IPS-NIHi7 (cell line): ENCODE results near the gene SPHK2.
"Not testable (repeated sequence)": the region's sequence is repeated elsewhere in the genome, so short reads cannot be mapped to it uniquely, and the experiment has no call there.

Experiments
- DNase-seq: peaks from one replicate; pipeline ENCODE4 v3.0.0; 2012; ENCODE audit warnings: mixed read lengths; ENCODE audit errors: extremely low spot score

The SPHK2 gene

GRCh38 chr19:48658483-48658882, 39.2 kb downstream of the SPHK2 start:
- DNase-seq = no peak

GRCh38 chr19:48659768-48660167, 40.5 kb downstream of the SPHK2 start:
- DNase-seq = no peak

GRCh38 chr19:48660852-48661710, 41.8 kb downstream of the SPHK2 start:
- peak; percentile 89 for DNase-seq

- no peak for DNase-seq
Measured at GRCh38 chr19:48661711-48662090, 42.4 kb downstream of the SPHK2 start.

GRCh38 chr19:48663667-48664066, 44.4 kb downstream of the SPHK2 start:
- no peak for DNase-seq

- no peak for DNase-seq
Measured at GRCh38 chr19:48664476-48664875, 45.2 kb downstream of the SPHK2 start.

GRCh38 chr19:48665786-48666185, 46.5 kb downstream of the SPHK2 start:
- DNase-seq = no peak

- no peak for DNase-seq
Measured at GRCh38 chr19:48668332-48668731, 49.0 kb downstream of the SPHK2 start.

GRCh38 chr19:48668761-48669160, 49.5 kb downstream of the SPHK2 start:
- DNase-seq = no peak

- DNase-seq = no peak
Measured at GRCh38 chr19:48669903-48670668, 50.8 kb downstream of the SPHK2 start.

- DNase-seq = no peak
Measured at GRCh38 chr19:48670699-48671445, 51.6 kb downstream of the SPHK2 start.

- no peak for DNase-seq
Measured at GRCh38 chr19:48671446-48671995, 52.2 kb downstream of the SPHK2 start.

- no peak for DNase-seq
Measured at GRCh38 chr19:48672994-48673393, 53.7 kb downstream of the SPHK2 start, which contains the start of gene NTN5. TSS of gene NTN5 (minus strand) at chr19:48673017. CDS start at chr19:48670986, 2,031 bp downstream.

- no peak for DNase-seq
Measured at GRCh38 chr19:48673436-48674100, 54.3 kb downstream of the SPHK2 start.

- peak; percentile 59 for DNase-seq
Measured at GRCh38 chr19:48674216-48674809, 55.0 kb downstream of the SPHK2 start.

GRCh38 chr19:48674921-48675824, 55.9 kb downstream of the SPHK2 start:
- peak; percentile 97 for DNase-seq

- peak; percentile 4 for DNase-seq
Measured at GRCh38 chr19:48676487-48676886, 57.2 kb downstream of the SPHK2 start.

- DNase-seq = no peak
Measured at GRCh38 chr19:48676887-48677286, 57.6 kb downstream of the SPHK2 start.

GRCh38 chr19:48678201-48678600, 58.9 kb downstream of the SPHK2 start:
- DNase-seq = peak; percentile 5

- DNase-seq = not testable (repeated sequence)
Measured at GRCh38 chr19:48680006-48680405, 60.7 kb downstream of the SPHK2 start.
